Measurements from ENCODE around the gene ZNF407.

The ZNF407 gene

DNA sequence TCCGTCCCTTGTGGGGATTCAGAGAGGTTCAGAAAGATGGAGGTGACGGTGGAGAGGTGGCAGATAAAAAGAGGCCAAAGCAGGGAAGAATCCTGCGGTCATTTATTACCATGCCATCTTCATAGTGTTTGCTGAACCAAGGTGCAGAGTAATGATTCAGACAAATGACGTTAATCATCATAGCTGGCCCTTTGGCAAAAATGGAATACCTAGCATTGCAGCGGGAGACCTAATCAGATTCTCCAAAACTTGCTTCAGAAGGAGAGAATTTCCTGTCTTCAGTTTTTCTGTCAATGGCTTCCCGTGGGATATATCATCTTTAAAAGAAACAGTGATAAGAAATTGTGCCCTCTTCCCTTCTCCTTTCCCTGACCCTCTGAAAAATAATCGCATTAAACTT lies 435.8 kb downstream of the ZNF407 start:
- no peak for DNase-seq

DNA sequence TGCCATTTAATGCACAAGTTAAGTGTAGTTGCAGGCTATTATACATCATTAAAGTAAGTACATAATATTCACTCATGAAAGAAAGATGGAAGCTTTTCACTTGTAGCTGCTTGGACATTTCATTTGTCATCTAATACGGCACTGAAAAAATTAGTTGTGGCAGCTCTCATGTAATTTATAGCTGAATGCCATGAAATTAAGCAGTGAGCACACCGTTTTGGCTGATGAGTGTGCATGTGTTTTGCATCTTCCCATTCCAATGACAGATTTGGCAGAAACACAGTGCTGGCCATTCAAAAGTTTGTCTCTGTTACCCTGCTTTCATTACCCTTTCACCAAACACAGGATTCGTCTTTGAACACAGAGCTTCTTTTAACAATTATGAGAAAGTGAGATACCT lies 437.3 kb downstream of the ZNF407 start:
- no peak for DNase-seq

DNA sequence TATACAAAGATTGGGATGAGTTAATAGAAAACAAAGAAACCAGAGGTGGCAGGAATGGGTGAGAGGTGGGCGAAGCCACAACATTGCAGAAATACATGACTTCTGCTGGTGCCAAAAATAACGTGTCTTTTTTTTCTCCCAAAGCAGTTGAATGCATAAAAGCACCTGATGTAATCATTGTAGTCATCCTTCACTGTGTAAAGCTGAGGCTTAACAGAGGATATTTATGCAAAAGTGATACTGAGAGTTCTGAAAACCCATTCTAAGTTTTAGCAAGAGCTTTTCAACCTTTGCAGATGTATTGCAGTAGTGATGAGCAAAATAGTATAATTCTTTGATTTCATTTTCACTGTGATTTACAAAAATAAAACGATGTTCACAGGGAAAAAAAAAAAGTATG lies 438.3 kb downstream of the ZNF407 start:
- DNase-seq: no peak

DNA sequence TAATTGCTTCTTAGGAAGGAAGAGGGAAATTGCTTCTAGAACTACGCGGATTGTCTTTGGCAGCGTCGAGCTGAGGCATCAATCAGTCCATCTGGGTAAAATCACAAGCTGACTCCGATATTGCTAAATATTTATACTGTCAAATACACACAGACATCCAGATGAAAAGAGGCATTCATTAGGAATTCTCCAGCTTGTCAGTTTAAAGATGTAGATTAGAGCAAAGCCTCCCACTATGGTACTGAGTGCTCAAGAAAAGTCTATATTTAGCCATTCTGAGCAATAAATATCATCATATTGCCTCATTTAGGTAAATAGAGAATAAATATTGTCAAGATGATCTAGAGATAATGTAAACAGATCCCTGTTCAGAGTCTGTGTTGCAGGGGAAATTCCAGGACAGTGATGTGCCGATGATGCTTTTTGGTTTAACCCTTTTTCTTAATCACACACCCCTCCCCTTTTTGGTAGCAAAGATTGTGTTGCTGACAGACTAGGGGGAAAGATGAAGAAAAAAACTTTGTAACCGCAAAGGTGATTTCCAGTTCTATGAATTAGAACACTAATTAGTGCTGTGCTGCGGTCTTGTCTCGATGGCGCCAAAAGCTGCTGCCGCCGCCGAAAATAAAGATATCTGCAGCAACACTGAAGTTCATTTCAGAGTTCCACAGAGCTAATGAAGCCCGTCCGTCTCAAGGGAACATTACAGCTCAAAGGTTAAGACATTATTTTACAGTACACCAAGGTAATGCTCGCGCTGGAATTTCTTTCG lies 439.4 kb downstream of the ZNF407 start:
- no peak for DNase-seq

DNA sequence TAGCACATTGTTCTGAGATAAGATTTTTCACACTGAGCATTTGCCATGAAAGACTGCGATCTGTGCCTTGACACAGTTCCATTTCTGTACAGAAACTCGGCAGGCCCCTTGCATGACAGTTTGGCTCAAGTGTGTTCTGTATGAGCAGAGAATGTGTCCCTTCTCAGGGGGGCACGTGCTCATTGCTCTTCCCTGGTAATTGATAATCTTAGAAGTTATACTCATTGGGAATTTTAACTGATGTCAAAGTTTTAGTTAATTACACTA lies 440.0 kb downstream of the ZNF407 start:
- no peak for DNase-seq

DNA sequence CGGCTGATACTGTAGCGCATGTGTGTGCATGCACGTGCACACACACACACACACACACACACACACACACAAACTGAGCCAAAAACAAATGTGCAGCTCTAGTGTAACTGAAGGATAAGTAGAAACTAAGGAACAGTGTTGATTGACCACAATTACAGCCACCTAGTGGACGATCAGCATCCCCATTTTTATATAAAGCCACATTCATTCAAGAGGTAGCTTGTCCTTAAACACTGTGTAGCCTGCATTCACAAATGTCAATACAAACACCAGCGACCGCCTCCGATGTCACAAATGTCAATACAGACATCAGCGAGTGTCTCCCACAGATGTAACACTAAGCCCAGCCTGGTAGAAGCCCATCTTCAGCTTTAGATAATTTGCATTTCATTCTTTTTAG lies 443.9 kb downstream of the ZNF407 start:
- DNase-seq: no peak

DNA sequence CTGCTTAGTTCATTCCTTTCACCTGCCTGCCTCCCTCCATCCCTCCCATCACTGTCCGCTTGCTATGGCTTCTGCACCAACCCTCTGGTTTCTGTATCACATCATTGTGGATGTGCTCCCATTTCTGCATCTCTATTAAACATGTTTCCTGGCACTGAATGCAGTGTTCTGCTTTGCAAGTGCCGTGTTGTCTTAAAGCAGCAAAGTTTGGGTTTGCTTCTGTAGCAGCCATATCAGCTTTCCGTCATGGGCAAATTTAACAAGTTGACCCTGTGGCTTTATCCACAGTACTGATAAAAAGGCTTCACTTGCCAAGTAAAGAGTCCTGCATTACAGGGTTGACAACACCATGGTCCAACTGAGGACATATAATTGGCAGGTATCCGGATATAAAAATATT lies 445.8 kb downstream of the ZNF407 start:
- no peak for DNase-seq

DNA sequence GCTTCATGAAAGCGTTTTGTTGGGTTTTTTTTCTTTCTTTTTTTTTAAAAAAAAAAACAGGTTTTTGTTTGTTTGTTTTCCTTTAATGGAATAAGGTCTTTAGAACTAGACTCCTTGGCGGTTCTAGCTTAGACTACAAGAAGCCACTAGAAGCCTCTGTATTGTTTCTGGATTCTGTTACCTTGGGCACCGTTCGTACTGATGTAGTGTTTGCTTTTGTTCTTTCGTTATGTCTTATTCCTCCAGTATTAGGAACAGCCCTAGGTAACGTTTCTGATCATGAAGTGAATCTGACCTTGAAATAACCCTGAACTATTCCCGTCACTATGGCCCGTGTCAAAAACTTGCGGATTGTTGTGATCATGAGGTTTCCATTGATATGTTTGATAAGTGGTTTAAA lies 446.6 kb downstream of the ZNF407 start:
- no peak for DNase-seq

DNA sequence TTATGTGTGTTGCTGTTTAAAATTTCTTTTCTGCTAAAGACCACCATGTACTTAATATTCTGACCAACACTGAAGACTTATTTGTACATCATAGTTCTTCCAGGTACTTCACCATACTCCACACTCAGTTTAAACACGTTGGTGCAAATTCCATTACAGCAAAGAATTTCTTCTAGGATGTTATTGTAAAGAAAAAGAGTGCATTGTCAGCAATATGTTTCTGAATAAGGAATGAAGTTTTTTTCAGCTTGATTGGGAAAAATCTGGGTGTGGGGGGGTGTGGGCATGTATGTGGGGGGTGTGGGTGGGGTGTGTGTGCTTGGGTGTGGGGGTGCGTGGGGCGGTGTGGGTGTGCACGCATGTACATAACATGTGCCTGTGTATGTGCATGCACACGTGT lies 447.1 kb downstream of the ZNF407 start:
- DNase-seq: no peak

DNA sequence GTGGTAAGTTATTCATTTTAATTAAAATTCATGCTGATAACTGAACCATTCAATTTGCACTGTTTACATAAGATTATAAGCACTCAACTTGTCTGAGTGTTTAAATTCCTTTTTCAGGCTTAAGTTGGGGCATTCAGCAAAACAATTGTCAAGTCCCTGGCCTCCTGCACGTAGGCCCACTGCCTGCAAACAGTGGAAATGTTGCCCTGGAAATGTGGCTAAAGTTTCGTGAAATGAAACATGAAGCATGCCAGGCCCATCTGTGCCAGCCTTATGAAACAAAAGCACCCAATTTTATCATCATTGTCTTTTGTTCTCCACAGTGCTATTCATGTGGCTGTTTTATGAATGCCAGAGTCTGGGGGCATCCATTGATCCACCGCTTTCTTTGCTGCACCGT lies 447.6 kb downstream of the ZNF407 start:
- DNase-seq: no peak

DNA sequence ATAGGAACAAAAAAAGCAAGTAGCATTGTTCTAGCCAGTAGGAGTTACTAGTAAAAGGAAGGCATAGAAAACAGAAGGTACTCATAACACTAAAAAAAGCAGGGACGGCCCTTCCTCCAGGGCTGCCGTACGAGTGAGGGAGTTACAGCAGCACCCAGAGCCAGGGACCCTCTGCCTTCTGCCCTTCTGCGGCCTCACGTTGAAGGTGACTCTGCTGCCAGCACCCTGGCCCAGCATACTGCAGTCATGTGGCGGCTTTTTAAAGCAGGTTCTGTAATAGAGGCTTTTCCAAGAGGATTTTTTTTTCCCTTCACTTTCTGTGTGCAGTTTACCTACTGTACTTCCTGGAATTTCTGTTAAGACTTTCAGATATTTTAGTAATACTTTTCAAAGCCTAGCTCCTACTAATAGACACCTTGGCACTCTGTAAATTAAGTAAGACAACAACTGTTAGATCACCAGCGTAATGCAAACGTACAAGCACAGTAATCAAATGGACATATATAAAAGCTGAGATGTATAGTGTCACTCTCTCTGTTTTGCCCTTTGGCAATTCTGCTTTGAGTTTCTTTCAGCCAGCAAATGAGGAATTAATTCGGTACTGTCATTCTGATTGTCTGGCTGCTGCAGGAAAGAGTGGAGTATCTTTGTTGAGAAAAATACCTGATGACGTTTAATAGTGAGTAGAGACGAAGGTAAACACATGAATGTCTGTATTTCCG lies 449.7 kb downstream of the ZNF407 start:
- DNase-seq: no peak

DNA sequence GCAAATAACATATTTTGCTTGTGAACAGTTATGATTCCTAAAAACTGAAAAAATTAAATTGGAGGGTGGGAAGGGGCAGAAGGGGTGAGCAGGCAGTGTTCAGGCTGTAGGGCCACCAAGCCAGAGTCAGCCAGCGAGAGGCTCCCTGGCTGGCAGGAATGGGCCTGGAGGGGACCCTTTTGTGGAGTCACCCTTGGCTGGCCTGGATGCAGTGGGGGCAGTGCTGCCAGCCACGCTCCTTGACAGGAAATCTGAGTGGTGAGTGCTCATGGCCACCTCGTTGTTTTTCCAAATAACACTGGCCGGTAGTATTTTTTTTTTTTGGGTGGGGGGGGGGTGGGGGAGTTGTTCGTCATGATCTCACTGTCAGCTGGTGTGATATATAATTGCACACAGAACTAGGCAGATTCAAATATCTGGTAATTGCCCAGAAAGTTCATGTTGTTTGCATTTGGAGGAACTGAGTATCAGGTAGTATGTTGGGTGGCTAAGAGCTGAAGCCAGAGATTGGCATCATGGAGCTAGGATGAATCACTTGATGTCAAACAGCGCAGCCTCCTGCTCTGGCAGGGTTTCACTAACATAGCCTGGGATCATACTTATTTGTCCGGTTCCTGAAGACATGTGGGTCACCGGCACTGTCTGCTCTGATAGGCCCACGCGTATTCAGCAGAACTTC lies 451.2 kb downstream of the ZNF407 start:
- no peak for DNase-seq

DNA sequence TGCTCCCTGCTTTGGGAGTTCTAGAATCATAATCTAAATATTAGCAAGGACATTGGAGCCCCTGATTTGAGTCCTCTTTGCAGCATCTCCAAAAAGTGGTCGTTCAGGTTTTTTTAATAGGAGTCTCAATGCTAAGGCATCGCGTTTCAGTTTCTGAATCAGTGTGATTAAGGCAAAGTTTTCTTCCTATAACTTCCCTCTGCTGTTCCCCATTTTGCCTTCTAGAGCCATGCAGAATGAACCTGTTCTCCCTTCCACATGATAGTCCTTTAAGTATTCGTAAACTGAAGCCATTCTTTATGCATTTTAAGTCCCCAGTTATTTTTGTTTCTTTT lies 451.8 kb downstream of the ZNF407 start:
- no peak for DNase-seq

DNA sequence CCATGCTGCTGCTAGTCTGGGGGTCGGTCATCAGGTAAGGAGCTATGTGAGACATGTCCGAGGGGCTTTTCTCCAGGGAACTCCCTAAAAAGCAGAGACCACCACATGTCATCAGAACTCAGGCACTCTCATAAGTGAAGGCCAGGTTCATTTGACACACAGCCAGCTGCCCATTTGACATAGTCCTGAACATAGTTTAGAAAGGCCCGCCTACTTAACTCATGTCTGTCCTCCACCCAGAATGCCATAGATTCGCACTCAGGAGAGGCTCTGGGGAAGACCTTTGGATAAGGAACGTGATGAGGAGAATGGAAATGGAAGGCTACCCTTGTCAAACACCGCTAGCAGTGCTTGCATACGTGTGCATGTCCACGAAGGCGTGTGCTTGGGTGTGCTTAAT lies 454.1 kb downstream of the ZNF407 start:
- DNase-seq: no peak

DNA sequence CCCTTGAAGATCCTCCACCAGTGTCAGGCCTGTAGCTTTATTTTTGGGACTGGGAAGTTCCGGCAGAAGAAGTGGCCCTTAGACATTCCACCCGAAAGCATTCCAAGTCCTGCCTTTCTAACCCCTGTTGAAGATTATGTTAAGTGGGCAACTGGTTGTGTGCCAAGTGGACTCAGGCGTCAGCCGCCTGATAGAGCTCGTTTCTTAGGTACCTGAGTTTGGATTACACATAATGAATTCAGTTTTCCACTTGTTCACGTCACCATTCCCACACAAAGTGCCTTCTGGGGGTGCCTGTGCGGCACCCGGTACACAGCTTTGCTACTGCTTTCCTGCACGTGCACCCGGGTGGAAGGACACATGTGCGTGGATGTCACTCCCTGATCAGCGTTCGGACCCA lies 454.8 kb downstream of the ZNF407 start:
- no peak for DNase-seq

DNA sequence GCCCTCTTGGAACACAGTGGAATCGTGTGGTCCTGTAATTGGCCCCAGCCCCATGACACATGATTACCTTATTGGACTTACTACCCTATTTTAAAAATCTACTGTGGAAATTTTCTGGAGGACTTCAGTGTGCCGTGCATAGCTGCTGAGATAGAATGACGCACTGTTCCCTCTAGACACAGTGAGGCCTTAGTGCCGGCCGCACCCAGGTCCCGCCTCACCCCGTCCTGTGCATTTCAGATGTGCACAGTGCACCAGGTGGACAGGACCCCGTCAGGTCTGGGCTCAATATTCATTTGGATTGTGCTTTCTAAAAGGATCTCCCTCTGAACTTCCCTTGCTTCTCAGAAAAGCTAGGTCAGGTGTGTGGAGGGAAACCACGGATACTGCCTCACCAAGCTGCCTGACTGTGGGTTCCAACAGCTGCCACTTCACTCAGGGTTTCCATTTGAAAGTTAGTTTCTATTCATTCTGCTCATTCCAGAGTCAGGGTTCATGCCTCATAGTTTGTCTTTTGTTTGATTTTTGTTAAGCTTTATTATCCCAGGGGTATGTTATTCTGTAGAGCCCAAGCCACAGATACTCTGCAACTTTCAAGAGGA lies 455.5 kb downstream of the ZNF407 start:
- DNase-seq: no peak

DNA sequence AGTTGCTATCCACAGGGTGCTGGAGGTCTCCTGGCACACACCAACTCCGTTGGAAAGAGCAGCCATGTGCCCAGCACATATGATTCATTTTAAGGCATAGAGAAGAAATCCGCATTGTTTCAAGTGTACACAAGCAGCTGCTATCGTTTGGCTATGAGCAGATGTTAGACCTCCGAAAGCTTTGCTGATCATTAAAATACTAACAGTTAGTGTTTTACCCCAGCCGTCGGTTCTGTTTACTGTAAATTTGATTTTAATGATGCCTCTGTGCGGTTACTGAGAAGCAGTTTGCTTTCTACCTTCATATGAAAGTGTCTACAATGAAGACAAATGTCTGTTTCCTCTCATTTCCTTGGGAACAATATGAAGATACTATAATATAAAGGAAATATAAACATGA lies 456.4 kb downstream of the ZNF407 start:
- DNase-seq: no peak

DNA sequence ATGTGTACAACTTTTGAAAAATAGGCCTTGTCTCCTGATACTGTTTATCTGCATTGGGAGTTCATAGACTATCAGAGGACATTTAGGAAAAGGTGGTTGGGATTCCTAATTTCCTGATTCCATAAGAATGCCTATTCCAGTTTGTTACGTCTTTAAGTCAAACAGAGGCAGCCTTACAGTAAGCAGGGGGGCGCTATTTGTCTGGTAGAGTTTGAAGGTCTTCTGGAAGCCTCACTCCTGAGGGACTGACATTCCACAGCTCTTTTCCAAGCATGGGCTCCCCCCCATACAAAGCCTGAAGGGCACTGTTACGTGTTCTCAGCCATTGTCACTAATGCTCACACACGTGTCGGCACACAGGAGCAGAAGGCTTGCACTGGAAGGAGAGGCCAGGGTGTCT lies 456.9 kb downstream of the ZNF407 start:
- DNase-seq: no peak

DNA sequence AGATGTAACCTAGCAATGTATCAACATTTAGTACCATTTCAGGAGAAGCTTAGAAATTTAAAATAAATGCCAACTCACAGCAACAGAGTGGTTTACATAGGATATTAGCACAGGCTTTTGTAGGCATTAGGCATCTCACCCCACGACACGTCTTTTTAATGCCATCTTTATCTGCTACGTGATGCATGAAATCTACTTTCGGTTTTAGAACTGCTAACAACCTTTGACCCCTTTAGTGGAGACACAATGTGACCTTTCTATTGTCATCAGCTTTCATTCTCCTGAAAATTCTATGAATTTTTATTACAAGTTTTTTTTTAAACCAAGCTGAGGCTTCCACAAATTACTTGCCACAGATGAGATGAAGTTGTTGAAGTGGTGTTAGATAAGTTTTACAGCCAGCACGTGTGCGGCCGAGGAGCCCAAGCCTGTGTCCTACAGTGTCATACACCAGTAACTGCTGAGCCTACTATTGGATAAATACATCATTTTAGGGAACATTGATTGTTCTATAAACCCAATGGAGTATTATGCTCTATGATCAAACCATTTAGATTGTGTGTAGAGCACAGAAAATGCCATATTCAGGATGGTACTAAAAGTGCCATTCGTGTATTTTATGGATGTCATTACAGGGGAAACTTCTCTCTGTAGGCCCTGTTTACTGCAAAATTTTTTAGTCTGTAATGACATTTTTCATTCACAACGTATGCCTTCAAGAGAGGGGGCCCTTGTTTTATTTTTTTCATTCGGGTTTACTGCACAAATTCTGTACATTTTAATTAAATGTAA lies 459.7 kb downstream of the ZNF407 start:
- no peak for DNase-seq

DNA sequence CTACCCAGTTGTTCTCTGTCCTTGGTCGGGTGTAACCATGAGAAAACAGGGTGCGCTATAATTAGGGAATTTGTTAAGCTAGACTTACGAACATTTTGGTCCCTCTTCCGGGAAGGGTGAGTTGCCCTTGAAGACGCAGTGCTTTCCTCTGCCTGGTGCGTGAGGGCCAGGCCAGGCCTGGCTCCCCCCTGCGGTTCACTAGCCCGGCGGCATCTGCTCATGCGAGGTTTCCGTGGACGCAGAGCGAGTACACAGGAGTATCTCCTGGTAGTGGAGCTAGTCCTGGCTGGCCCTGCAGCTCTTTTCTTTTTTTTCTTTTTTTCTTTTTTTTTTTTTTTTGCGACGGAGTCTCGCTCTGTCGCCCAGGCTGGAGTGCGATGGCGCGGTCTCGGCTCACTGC lies 462.5 kb downstream of the ZNF407 start:
- DNase-seq: no peak

DNA sequence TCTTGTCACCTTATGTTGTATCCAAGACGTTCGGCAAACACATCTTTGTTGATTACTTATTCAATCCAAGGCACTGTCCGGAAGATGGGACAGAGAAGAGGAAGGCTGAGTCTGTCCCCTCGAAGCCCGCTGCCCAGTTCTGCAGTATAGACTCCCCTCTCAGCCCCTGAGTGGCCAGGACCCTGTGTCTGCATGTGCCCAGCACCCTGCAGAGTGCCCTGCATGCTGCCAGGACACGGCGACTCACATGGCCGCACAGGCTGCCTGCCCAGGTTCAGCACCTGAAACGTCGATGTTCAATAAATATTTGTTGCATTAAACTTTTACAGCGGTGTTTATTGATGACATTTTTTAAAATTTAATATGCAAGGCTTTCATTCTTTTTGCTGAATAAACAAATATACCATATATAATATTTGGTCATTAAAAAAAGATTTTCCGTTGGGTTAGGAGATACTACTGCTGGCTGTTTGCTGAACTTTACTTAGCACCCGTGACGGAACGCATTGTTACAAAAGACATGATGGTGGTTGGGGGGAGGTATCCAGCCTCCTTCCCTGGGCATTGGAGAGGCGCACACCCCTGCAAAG lies 464.7 kb downstream of the ZNF407 start:
- no peak for DNase-seq

DNA sequence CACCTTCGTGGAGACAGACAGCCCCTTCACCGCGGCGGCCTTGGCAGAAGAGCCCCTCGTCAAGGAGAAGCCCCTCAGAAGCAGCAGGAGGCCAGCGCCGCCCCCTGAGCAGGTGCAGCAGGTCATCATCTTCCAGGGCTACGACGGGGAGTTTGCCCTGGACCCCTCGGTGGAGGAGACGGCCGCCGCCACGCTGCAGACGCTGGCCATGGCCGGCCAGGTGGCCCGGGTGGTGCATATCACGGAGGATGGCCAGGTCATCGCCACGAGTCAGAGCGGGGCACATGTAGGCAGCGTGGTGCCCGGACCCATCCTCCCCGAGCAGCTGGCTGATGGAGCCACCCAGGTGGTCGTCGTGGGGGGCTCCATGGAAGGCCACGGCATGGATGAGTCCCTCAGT lies 465.5 kb downstream of the ZNF407 start:
- no peak for DNase-seq

Measured in activated T-cell treated with anti-CD3 and anti-CD28 coated beads, Interleukin-2, amount 50 U/mL, for 48 hours (primary cell).